Stimulated activated naive CD4-positive, alpha-beta T cell (primary cell): ENCODE results near the gene THBS2.

ENCODE experiments used
- DNase-seq, 6 experiments: peaks; one replicate each; lab custom pipeline; 2025; lab: John Stamatoyannopoulos, UW

THBS2 gene

GRCh38 chr6:169249057-169249456 lies 4.6 kb downstream of the THBS2 start:
- no peak for DNase-seq

GRCh38 chr6:169248521-169248971 lies 5.1 kb downstream of the THBS2 start:
- DNase-seq = no peak

GRCh38 chr6:169247991-169248390 lies 5.7 kb downstream of the THBS2 start:
- DNase-seq = no peak

GRCh38 chr6:169247419-169247818 lies 6.2 kb downstream of the THBS2 start:
- DNase-seq = no peak

- DNase-seq = no peak
These were observed 7.2 kb downstream of the THBS2 start for GRCh38 chr6:169246445-169246844.

GRCh38 chr6:169244684-169245383 lies 8.8 kb downstream of the THBS2 start:
- DNase-seq = no peak

GRCh38 chr6:169243661-169244060 lies 10.0 kb downstream of the THBS2 start:
- DNase-seq = no peak

- no peak for DNase-seq
These were observed 10.5 kb downstream of the THBS2 start for GRCh38 chr6:169243186-169243585.

- no peak for DNase-seq
These were observed 11.8 kb downstream of the THBS2 start for GRCh38 chr6:169241688-169242350.

- DNase-seq = no peak
These were observed 12.9 kb downstream of the THBS2 start for GRCh38 chr6:169240591-169241390.

GRCh38 chr6:169240125-169240524 lies 13.5 kb downstream of the THBS2 start:
- DNase-seq = no peak

GRCh38 chr6:169239181-169239580 lies 14.5 kb downstream of the THBS2 start:
- DNase-seq = no peak

GRCh38 chr6:169238766-169239165 lies 14.9 kb downstream of the THBS2 start:
- DNase-seq = no peak

GRCh38 chr6:169237496-169238134 lies 16.0 kb downstream of the THBS2 start:
- no peak for DNase-seq

- no peak for DNase-seq
These were observed 16.7 kb downstream of the THBS2 start for GRCh38 chr6:169236988-169237387.

- no peak for DNase-seq
These were observed 17.1 kb downstream of the THBS2 start for GRCh38 chr6:169236545-169236944.

GRCh38 chr6:169235286-169235685 lies 18.4 kb downstream of the THBS2 start:
- no peak for DNase-seq

- no peak for DNase-seq
These were observed 19.0 kb downstream of the THBS2 start for GRCh38 chr6:169234634-169235033.

GRCh38 chr6:169233832-169234231 lies 19.8 kb downstream of the THBS2 start:
- DNase-seq = no peak

GRCh38 chr6:169233181-169233580 lies 20.5 kb downstream of the THBS2 start:
- DNase-seq = no peak

GRCh38 chr6:169232507-169232931 lies 21.1 kb downstream of the THBS2 start:
- DNase-seq = no peak

- no peak for DNase-seq
These were observed 21.7 kb downstream of the THBS2 start for GRCh38 chr6:169231790-169232506.
